Body of pancreas (tissue), 4 donors: Measurements from ENCODE around the gene MSX1. TPM values are rescaled to one million over a fixed set of nuclear protein-coding genes. Genes with fewer than 3 reads are reported as not detected.

Source experiments
- ATAC-seq: fragments of 150-250 bp; one replicate; pipeline ENCODE4 v1.9.1; 2016
- DNase-seq, 4 donors: peaks; one replicate each; pipeline ENCODE4 v3.0.0-alpha.2; 2019
- H3K27ac ChIP-seq, 4 donors: fragments of 200-600 bp; sonication (generic); 1 replicate in 3 of 4; 2 replicates in 1 of 4; pipeline versions ENCODE4 v1.5.1 to v1.6.1; 2016 to 2019; ENCODE audit warnings: mild to moderate bottlenecking in 1 of 4, mixed read lengths in 1 of 4, moderate library complexity in 1 of 4
- H3K27me3 ChIP-seq, 2 donors: fragments of 200-600 bp; sonication (generic); one replicate each; pipeline ENCODE4 v1.6.0; 2016; ENCODE audit warnings: mild to moderate bottlenecking in 1 of 2
- H3K36me3 ChIP-seq, 2 donors: fragments of 200-600 bp; sonication (generic); replicated peaks in 1 of 2; 2 replicates each; pipeline ENCODE4 v1.5.1; 2016; ENCODE audit warnings: low read depth in 2 of 2; ENCODE audit not compliant: insufficient read depth in 1 of 2
- H3K4me1 ChIP-seq: fragments of 200-600 bp; sonication (generic); one replicate; pipeline ENCODE4 v1.6.0; 2016
- H3K4me3 ChIP-seq, 2 donors: fragments of 200-600 bp; sonication (generic); 1 replicate in 1 of 2; 2 replicates in 1 of 2; pipeline ENCODE4 v1.5.1; 2016 to 2019
- H3K9me3 ChIP-seq, 3 donors: fragments of 200-600 bp; sonication (generic); 1 replicate in 2 of 3; 2 replicates in 1 of 3; pipeline ENCODE4 v1.5.1; 2016
- POLR2A ChIP-seq, 3 donors: fragments of 450-650 bp; IDR thresholded peaks; one replicate each; pipeline ENCODE4 v1.6.1; 2016; ENCODE audit warnings: antibody characterized with exemption in 3 of 3, mild to moderate bottlenecking in 2 of 3
- WGBS, 2 donors: methylation state at CpG; one replicate each; pipeline ENCODE4 v1.1.5; 2017; 5-methylcytosine and 5-hydroxymethylcytosine counted together
- intact Hi-C: fragments of 100-400 bp; cut with DNase I; formaldehyde crosslinking; loops from one replicate; pipeline ENCODE4 v1.15.1; 2023
- total RNA-seq, 2 donors: library from RNA; depleted of rRNA; stranded (reverse); fragments of >200 nt; gene quantifications; one replicate each; pipeline ENCODE4 v1.1.0, GENCODE V29; 2016
- TF ChIP-seq, protein P1 (sequence below), 7 experiments: fragments of 450-650 bp in 4 of 7; fragments of 200-600 bp in 3 of 7; sonication (generic) in 3 of 7; IDR thresholded peaks; one replicate each; pipeline ENCODE4 v1.5.1; 2016 to 2019; ENCODE audit warnings: antibody characterized with exemption in 7 of 7

MSX1 gene
- total RNA-seq, 2 donors from 2014 or later = 3.9 to 7.6 TPM

DNA sequence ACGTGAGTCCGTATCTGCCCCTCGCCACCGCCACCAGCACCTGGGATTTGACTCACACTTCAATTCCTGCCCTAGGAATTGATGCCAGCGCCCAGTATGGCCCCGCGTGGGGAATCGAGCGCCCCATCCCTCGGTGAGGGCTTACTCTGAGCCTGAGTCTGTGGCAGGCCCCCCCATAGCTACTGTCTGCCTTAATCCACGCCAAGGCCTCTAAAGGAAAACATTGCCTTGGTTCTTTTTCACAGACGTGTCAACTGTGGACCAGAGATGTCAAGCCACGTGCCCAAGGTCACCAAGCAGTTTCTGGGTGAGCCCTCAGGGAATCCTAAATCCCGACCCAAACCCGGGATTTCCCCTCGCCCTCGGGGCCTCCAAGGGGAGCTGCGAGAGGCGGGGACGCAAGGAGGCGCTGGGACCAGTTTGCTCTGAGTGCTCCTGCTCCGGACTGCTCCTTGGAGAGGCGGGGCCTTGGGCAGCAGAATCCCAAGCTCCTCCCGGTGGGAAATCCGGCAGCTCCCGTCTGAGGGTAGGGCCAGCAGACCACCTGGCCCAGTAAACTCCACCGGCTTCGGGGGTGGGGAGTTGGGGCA is 12.9 kb downstream of the MSX1 start:
- Histone ChIP-seq H3K9me3 (no peaks in the 10 kb centered on the region), H3K27me3 (peaks cover 0 to 45% of the 10 kb centered on the region in 2 donors), H3K4me3 (no peak overlapping the region), H3K4me1 (peaks cover 1% of the 10 kb centered on the region), H3K36me3 (no peaks in the 10 kb centered on the region), H3K27ac (no peak overlapping the region)
- ATAC-seq = no peak
- no peak for TF ChIP-seq POLR2A (IDR thresholded peaks at IDR 0.05)
- TF ChIP-seq, protein P1, sequence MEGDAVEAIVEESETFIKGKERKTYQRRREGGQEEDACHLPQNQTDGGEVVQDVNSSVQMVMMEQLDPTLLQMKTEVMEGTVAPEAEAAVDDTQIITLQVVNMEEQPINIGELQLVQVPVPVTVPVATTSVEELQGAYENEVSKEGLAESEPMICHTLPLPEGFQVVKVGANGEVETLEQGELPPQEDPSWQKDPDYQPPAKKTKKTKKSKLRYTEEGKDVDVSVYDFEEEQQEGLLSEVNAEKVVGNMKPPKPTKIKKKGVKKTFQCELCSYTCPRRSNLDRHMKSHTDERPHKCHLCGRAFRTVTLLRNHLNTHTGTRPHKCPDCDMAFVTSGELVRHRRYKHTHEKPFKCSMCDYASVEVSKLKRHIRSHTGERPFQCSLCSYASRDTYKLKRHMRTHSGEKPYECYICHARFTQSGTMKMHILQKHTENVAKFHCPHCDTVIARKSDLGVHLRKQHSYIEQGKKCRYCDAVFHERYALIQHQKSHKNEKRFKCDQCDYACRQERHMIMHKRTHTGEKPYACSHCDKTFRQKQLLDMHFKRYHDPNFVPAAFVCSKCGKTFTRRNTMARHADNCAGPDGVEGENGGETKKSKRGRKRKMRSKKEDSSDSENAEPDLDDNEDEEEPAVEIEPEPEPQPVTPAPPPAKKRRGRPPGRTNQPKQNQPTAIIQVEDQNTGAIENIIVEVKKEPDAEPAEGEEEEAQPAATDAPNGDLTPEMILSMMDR (IDR thresholded peaks at IDR 0.05) = no peak
- 6 to 18% methylated on average over 13 to 27 of the region's 28 CpGs for WGBS, 2 donors
- intact Hi-C loops = no loop called here
- no peak for DNase-seq

DNA sequence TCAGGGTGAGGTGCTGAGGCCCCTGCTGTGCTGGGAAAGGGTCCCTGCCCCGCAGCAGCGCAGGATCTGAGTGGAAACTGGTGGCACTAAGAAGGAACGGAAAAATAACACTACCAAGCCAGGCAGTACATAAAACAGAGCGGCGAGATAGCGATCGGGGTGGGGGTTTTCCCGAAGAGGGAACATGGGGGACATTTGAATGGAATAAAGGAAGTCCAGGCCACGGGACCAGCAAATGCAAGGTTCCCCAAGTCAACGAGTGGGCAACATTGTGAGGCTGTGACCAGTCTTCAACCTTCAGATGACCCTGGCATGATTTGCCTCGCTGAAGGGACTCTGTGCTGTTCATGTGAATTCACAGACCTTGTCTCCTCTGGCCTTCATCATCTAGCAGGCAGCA is 13.7 kb downstream of the MSX1 start:
- no peak overlapping the region for H3K27ac ChIP-seq
- TF ChIP-seq, protein P1 (IDR thresholded peaks at IDR 0.05) = no peak
- no peak for TF ChIP-seq POLR2A (IDR thresholded peaks at IDR 0.05)
- no peaks in the 10 kb centered on the region for H3K9me3 ChIP-seq
- no peaks in the 10 kb centered on the region for H3K36me3 ChIP-seq
- 19 to 23% methylated on average over 11 of the region's 11 CpGs for WGBS, 2 donors
- H3K27me3 ChIP-seq = peaks cover 0 to 44% of the 10 kb centered on the region in 2 donors
- ATAC-seq (no peak), DNase-seq (no peak)
- intact Hi-C loops = no loop called here
- H3K4me1 ChIP-seq = no peaks in the 10 kb centered on the region
- no peak overlapping the region for H3K4me3 ChIP-seq

DNA sequence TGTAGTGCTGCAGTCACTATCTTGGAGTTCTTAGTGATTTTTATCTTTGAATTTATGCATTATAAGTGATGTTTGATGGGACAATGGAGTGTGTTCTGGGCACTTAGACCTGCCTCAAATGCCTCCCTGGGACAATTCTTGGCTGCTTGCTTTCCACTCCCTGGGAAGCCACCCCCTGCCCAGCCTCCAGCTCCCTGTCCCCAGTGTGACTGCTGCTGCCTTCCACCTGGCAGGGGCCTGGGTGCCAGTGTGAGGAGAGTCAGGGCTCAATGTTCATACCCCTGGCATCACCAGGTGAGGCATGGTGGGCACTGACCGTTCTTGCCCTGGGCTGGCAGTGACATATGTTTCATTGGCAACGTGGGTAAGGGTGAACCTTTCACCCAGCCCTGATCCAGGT is 14.8 kb downstream of the MSX1 start:
- Histone ChIP-seq H3K27me3 (peaks cover 0 to 36% of the 10 kb centered on the region in 2 donors), H3K9me3 (no peaks in the 10 kb centered on the region), H3K36me3 (no peaks in the 10 kb centered on the region), H3K27ac (no peak overlapping the region), H3K4me3 (no peak overlapping the region), H3K4me1 (no peaks in the 10 kb centered on the region)
- intact Hi-C loops = no loop called here
- ATAC-seq (no peak), DNase-seq (no peak)
- WGBS, 2 donors = 34% methylated on average over 2 of the region's 2 CpGs; no CpG with 5 or more reads in 1 of the 2 donors
- TF ChIP-seq, protein P1 (IDR thresholded peaks at IDR 0.05) = no peak
- no peak for TF ChIP-seq POLR2A (IDR thresholded peaks at IDR 0.05)

DNA sequence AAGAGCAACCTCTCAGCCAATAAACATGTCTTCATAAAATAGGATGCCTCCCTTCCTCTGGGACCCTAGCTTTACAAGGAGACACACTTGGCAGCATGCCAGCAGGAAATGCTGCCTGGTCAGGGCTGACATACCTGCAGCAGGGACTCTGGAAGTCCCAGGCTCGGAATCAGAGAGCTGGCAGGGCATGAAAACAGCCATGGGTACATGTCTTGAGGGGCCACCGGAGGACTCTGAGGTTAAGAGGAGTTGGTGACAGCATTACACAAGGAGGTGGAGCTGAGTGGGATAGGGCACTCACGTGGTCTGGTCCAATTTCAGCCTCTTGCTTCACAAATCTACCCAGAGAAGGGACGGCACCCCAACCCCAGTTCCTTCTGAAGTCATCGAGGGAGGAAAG is 15.7 kb downstream of the MSX1 start:
- DNase-seq (no peak), ATAC-seq (no peak)
- Histone ChIP-seq H3K9me3 (no peaks in the 10 kb centered on the region), H3K36me3 (no peaks in the 10 kb centered on the region), H3K4me1 (no peaks in the 10 kb centered on the region), H3K27me3 (peaks cover 0 to 27% of the 10 kb centered on the region in 2 donors), H3K4me3 (no peak overlapping the region), H3K27ac (no peak overlapping the region)
- TF ChIP-seq POLR2A (IDR thresholded peaks at IDR 0.05) = no peak
- TF ChIP-seq, protein P1 (IDR thresholded peaks at IDR 0.05) = no peak
- 13 to 17% methylated on average over 5 of the region's 5 CpGs for WGBS, 2 donors
- intact Hi-C loops = no loop called here

DNA sequence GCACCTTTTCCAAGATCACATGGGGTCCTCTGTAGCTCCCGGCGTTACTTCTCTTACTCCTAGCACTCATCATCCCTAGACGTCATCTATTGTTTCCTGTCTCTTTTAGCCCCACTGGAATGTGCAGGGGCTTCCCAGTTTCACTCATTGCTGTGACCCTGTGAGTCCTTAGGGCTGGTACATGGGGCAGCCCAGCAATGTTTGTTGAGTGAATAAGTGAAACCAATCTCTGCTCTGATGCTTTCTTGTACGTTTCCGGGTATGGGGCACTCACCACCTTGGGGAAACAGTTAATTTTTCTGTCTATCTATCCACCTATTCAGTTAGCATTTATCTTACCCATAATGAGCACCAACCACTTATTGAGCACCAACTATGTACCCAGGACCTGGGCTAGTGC is 16.1 kb downstream of the MSX1 start:
- intact Hi-C loops = no loop called here
- peaks cover 0 to 23% of the 10 kb centered on the region in 2 donors for H3K27me3 ChIP-seq
- H3K4me1 ChIP-seq = no peaks in the 10 kb centered on the region

More for the DNA sequence above, 16.1 kb downstream of the MSX1 start:
- 27 to 43% methylated on average over 5 of the region's 5 CpGs for WGBS, 2 donors
- H3K36me3 ChIP-seq = no peaks in the 10 kb centered on the region
- TF ChIP-seq, protein P1 (IDR thresholded peaks at IDR 0.05) = no peak
- no peak for TF ChIP-seq POLR2A (IDR thresholded peaks at IDR 0.05)
- H3K4me3 ChIP-seq = no peak overlapping the region
- DNase-seq (no peak), ATAC-seq (no peak)
- H3K27ac ChIP-seq = no peak overlapping the region
- no peaks in the 10 kb centered on the region for H3K9me3 ChIP-seq
